Stimulated activated CD4-positive, alpha-beta T cell treated with anti-CD3 and anti-CD28 coated beads, Interleukin-1b, Interleukin-23, amount 100 ng/mL, for 48 hours (primary cell): ENCODE measurements around the gene TVP23C.

Experiments
- DNase-seq: peaks from one replicate; pipeline ENCODE4 v3.0.0-alpha.2; 2020

The TVP23C gene

DNA sequence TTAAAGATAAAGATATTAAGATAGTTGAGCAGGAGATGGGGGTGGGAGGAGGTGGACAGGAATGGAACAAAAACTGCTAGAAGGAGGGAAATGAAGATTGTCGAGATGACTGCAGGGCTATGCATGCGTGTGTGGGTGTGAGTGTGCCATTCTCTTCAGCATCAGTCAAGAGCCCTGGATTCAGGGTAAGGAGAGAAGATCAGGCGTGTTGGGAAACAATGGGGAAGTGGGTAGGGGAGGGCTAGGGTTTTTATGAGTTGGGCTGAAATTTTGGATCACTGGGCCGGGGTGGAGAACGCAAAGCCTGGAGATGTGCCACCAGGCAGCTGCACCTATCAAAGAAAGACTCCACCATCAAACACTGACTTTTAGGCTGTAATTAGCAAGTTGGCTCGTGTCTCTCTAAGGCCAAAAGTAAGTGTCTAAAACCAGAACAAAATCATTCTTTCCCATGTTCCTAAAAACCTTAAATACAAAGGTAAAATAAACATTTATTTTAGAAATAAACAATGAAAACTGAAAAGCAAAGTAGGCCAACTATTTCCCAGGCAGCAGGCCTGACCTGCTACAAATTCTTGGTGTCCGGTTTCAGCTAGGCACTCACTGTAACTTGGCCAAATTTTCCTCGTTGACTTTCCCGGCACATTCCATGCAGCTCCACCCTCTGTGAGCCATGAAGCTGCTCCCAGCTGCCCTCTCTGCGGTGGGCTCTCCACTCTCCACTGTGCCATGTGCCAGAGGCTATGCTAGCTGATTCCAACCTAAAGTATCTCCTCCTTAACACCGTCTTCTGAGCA, 100.1 kb downstream of the TVP23C start:
- no peak for DNase-seq

- no peak for DNase-seq
Measured at GRCh38 chr17:15457723-15458094, 105.6 kb downstream of the TVP23C start.

DNA sequence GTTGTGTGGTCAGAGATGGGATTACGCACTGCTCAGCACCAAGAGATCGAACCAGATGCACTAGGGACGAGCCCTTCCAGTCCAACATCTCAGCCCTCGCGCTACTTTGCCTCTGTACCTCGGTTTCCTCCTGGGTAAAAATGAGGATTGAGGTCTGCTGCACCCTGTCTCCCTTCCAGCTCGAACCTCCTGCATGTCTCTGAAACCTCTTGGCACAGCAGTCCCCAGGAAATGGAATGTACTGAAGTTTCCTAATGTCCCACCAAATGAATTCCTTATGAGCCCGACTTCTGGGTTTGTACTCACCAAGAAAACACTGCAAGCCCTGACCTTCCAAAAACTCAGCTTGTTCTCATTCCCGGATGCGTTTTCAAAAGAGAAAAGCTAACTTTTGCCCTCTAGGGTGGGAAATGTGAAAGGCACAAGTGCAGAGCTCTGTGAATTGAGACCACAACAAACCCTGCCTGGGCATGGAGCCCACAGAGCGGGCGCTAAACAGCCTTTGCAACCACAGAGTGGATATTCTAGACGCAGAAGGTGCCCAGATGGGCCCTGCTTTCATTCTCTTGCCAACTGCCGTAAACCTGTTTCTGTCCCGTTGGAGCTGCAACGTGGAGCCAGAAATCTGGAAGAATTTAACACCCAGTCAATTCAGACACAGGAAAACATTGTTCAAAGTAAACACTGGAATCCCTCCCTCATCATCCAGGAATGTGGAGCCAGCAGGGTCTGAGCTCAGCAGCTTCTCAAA, 106.1 kb downstream of the TVP23C start:
- DNase-seq = no peak

GRCh38 chr17:15456496-15456895, 106.8 kb downstream of the TVP23C start:
- DNase-seq = no peak

DNA sequence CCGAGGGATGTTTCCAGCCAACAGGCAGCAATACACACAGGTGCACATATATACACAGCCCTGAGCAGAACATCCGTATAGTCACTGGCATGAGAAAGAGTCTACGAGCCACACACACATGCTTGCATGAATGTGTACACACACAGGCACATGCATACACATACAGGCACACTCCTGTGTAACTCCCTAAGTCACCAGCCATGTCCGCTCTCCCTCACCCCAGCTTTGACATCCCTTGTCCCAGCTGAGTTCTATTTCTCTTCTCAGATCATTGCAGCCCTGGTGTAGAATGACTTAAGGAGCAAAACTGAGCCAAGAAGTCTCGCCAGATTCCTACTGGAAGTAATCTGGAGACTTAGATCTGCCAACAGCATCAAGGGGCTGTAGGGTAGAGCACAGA, 108.9 kb downstream of the TVP23C start:
- DNase-seq = no peak

GRCh38 chr17:15453782-15454181, 109.5 kb downstream of the TVP23C start:
- no peak for DNase-seq

- DNase-seq = no peak
Measured at GRCh38 chr17:15453246-15453645, 110.0 kb downstream of the TVP23C start.

DNA sequence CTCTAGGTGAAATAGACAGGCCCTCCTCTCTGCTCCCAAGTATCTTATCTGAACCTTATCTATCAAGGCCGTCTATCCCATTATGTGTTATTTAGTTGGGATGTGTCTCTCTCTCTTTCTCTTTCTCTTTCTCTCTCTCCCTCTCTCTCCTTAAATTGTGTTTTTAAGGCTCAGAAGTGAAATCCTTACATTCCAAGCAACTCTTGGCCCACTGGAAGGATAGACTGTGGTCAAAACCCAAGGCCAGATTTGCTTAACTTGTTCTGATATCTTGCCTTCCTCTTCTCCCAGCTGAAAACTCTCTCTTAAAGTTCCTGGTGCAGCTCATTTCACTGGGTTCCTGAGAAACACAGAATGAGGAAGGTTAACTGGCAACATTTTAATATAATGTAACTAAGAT, 110.5 kb downstream of the TVP23C start:
- DNase-seq = no peak
